H9 (cell line): ENCODE data around the gene MOB3B. TPM values are rescaled to one million over a fixed set of nuclear protein-coding genes. Genes with fewer than 3 reads are reported as not detected.

Experiments
- DNase-seq: peaks from one replicate; pipeline ENCODE4 v3.0.0-alpha.2; 2017
- H2AFZ ChIP-seq: one replicate; pipeline ENCODE4 v1.6.1; 2013; ENCODE audit warnings: mild to moderate bottlenecking, low read length, control low read depth, moderate library complexity
- H2AK5ac ChIP-seq: 2 replicates; pipeline ENCODE4 v1.6.1; 2013; ENCODE audit warnings: low read length, control low read depth, mixed read lengths; ENCODE audit not compliant: insufficient read length
- H2BK120ac ChIP-seq: one replicate; pipeline ENCODE4 v1.6.1; 2013; ENCODE audit warnings: low read depth, mild to moderate bottlenecking, low read length, control low read depth, inconsistent platforms; ENCODE audit not compliant: poor library complexity, severe bottlenecking
- H2BK12ac ChIP-seq: 2 replicates; pipeline ENCODE4 v1.6.1; 2013; ENCODE audit warnings: low read length, control low read depth, mixed read lengths, low read depth; ENCODE audit not compliant: insufficient read length
- H2BK15ac ChIP-seq: 2 replicates; pipeline ENCODE4 v1.6.1; 2013; ENCODE audit warnings: low read depth, low read length, control low read depth
- H2BK20ac ChIP-seq: one replicate; pipeline ENCODE4 v1.6.1; 2013; ENCODE audit warnings: low read depth, mild to moderate bottlenecking, low read length, control low read depth, inconsistent platforms; ENCODE audit not compliant: poor library complexity, severe bottlenecking
- H2BK5ac ChIP-seq: 2 replicates; pipeline ENCODE4 v1.6.1; 2013; ENCODE audit warnings: low read length, control low read depth, mixed read lengths; ENCODE audit not compliant: insufficient read length
- H3K14ac ChIP-seq: 2 replicates; pipeline ENCODE4 v1.6.1; 2013; ENCODE audit warnings: low read length, control low read depth; ENCODE audit not compliant: insufficient read depth
- H3K18ac ChIP-seq: 2 replicates; pipeline ENCODE4 v1.6.1; 2013; ENCODE audit warnings: low read depth, mild to moderate bottlenecking, mixed read lengths, low read length, control low read depth; ENCODE audit not compliant: insufficient read length
- H3K23ac ChIP-seq: 2 replicates; pipeline ENCODE4 v1.6.1; 2013; ENCODE audit warnings: low read length, control low read depth, mixed read lengths, low read depth; ENCODE audit not compliant: insufficient read length
- H3K23me2 ChIP-seq: 2 replicates; pipeline ENCODE4 v1.6.1; 2013; ENCODE audit warnings: low read depth, mild to moderate bottlenecking, mixed read lengths, low read length, control low read depth; ENCODE audit not compliant: insufficient read length, poor library complexity, severe bottlenecking
- H3K27ac ChIP-seq: 2 replicates; pipeline ENCODE4 v1.5.1; 2013; ENCODE audit warnings: low read length, control low read depth, mixed read lengths, low read depth; ENCODE audit not compliant: insufficient read length
- H3K27me3 ChIP-seq: 2 replicates; pipeline ENCODE4 v1.6.1; 2013; ENCODE audit warnings: low read length, control low read depth, inconsistent platforms; ENCODE audit not compliant: insufficient read depth
- H3K4ac ChIP-seq: 2 replicates; pipeline ENCODE4 v1.6.1; 2013; ENCODE audit warnings: low read depth, mild to moderate bottlenecking, control low read depth, inconsistent platforms, low read length, moderate library complexity
- H3K4me1 ChIP-seq: 2 replicates; pipeline ENCODE4 v1.6.1; 2013; ENCODE audit warnings: low read length, control low read depth, inconsistent platforms; ENCODE audit not compliant: insufficient read depth
- H3K4me2 ChIP-seq: 2 replicates; pipeline ENCODE4 v1.6.1; 2013; ENCODE audit warnings: low read length, control low read depth, mixed read lengths; ENCODE audit not compliant: insufficient read length, insufficient read depth
- H3K56ac ChIP-seq: 2 replicates; pipeline ENCODE4 v1.6.1; 2013; ENCODE audit warnings: low read depth, mild to moderate bottlenecking, mixed read lengths, low read length, control low read depth; ENCODE audit not compliant: insufficient read length
- H3K79me1 ChIP-seq: 2 replicates; pipeline ENCODE4 v1.6.1; 2013; ENCODE audit warnings: low read depth, mild to moderate bottlenecking, moderate library complexity, low read length, control low read depth, inconsistent platforms; ENCODE audit not compliant: insufficient read depth, poor library complexity, severe bottlenecking
- H3K79me2 ChIP-seq: 2 replicates; pipeline ENCODE4 v1.6.1; 2013; ENCODE audit warnings: low read length, control low read depth, inconsistent platforms; ENCODE audit not compliant: insufficient read depth
- H3K9ac ChIP-seq: 2 replicates; pipeline ENCODE4 v1.6.1; 2013; ENCODE audit warnings: low read length, control low read depth, mixed read lengths; ENCODE audit not compliant: insufficient read length; ENCODE audit errors: extremely low read depth
- H3K9me3 ChIP-seq: one replicate; pipeline ENCODE4 v1.6.1; 2013; ENCODE audit warnings: low read depth, low read length, inconsistent platforms; ENCODE audit not compliant: control insufficient read depth
- H3T11ph ChIP-seq: one replicate; pipeline ENCODE4 v1.6.1; 2013; ENCODE audit warnings: mild to moderate bottlenecking, low read length, control low read depth, inconsistent platforms
- H4K20me1 ChIP-seq: one replicate; pipeline ENCODE4 v1.6.1; 2013; ENCODE audit not compliant: control insufficient read depth, insufficient read length, insufficient read depth
- H4K5ac ChIP-seq: 2 replicates; pipeline ENCODE4 v1.6.1; 2013; ENCODE audit warnings: low read depth, mild to moderate bottlenecking, mixed read lengths, low read length, control low read depth; ENCODE audit not compliant: insufficient read length
- H4K8ac ChIP-seq: replicated peaks from 2 replicates; pipeline ENCODE4 v1.6.1; 2013; ENCODE audit warnings: low read length, control low read depth, mixed read lengths, low read depth; ENCODE audit not compliant: insufficient read length
- H4K91ac ChIP-seq: 2 replicates; pipeline ENCODE4 v1.6.1; 2013; ENCODE audit warnings: low read depth, mild to moderate bottlenecking, moderate library complexity, mixed read lengths, low read length, control low read depth; ENCODE audit not compliant: insufficient read length
- H3K27ac Mint-ChIP-seq, 3 experiments: 2 replicates in 2 of 3; 3 replicates in 1 of 3; pipeline ENCODE4 v1.8.0; 2020 to 2021; ENCODE audit warnings: mixed read lengths in 3 of 3, mild to moderate bottlenecking in 1 of 3, moderate library complexity in 1 of 3
- H3K27me3 Mint-ChIP-seq: 2 replicates; pipeline ENCODE4 v1.8.0; 2021; ENCODE audit warnings: low read depth, mild to moderate bottlenecking, moderate library complexity, mixed read lengths
- H3K36me3 Mint-ChIP-seq, 3 experiments: 2 replicates in 2 of 3; 3 replicates in 1 of 3; pipeline ENCODE4 v1.8.0; 2020 to 2021; ENCODE audit warnings: low read depth in 3 of 3, mixed read lengths in 3 of 3; ENCODE audit not compliant: insufficient read depth in 1 of 3
- H3K4me1 Mint-ChIP-seq, 2 experiments: 2 replicates each; pipeline ENCODE4 v1.8.0; 2020; ENCODE audit warnings: mixed read lengths in 2 of 2
- H3K4me3 Mint-ChIP-seq, 2 experiments: 2 replicates in 1 of 2; 3 replicates in 1 of 2; pipeline ENCODE4 v1.8.0; 2020 to 2021; ENCODE audit warnings: mild to moderate bottlenecking in 2 of 2, mixed read lengths in 2 of 2, moderate library complexity in 1 of 2
- H3K9me3 Mint-ChIP-seq, 2 experiments: 2 replicates in 1 of 2; 3 replicates in 1 of 2; pipeline ENCODE4 v1.8.0; 2020; ENCODE audit warnings: mild to moderate bottlenecking in 2 of 2, mixed read lengths in 2 of 2, moderate library complexity in 1 of 2
- WGBS: extraction: QIAGEN DNeasy Blood & Tissue Kit; methylation state at CpG from one replicate; pipeline ENCODE4 v1.1.7; 2013; ENCODE audit warnings: missing lambda C conversion rate, low lambda C conversion rate, mixed read lengths; ENCODE audit not compliant: insufficient read length; ENCODE audit errors: extremely low coverage; 5-methylcytosine and 5-hydroxymethylcytosine counted together
- total RNA-seq: library from RNA; stranded (reverse); gene quantifications from 2 replicates; pipeline ENCODE4 v1.2.1, GENCODE V29; 2021
- TF ChIP-seq, protein P1 (sequence below): fragments of 200-600 bp; sonication (generic); conservative IDR thresholded peaks from 3 replicates; pipeline ENCODE4 v1.8.0; 2021; ENCODE audit warnings: antibody characterized with exemption, mild to moderate bottlenecking

Gene MOB3B
- total RNA-seq, 1 experiment from 2014 or later: 9.8 TPM

DNA sequence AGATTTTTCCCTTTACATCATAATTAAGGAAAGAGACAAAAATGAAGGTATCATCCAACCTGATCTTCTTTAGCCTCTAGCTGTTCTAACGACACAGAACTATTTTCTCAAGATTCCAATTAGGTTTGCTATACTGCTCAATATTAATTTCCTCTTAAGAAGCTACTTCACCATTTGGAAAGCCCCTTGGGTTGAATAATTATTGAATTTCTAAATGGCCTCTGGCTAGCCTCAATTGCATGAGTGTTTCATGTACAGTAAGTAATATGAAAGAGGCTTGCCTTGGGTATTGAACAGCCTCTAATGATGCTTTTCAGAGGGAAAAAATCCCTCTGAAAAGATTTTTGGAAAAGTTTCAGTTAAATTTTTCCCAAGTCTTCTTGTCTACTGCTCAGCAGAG is 3.7 kb upstream of the MOB3B start:
- no peaks in the 10 kb centered on the region for H4K20me1 ChIP-seq
- H3K56ac ChIP-seq: no peak overlapping the region
- H3K23ac ChIP-seq: no peak overlapping the region
- no peak overlapping the region for H2BK12ac ChIP-seq
- no peak overlapping the region for H3K4ac ChIP-seq
- H2AFZ ChIP-seq: no peak overlapping the region
- H3K4me1 ChIP-seq: no peaks in the 10 kb centered on the region; the same call in 1 of the 2 replicates
- no peaks in the 10 kb centered on the region; the same call in 1 of the 2 replicates for H3K79me2 ChIP-seq
- no peak for DNase-seq
- no peak overlapping the region for H3K4me3 Mint-ChIP-seq
- no peak overlapping the region for H3T11ph ChIP-seq
- peaks cover 0 to 5% (median 0%) of the 10 kb centered on the region in 3 experiments; a peak in 1 of 7 replicates for H3K36me3 Mint-ChIP-seq
- H3K23me2 ChIP-seq: peaks cover 3% of the 10 kb centered on the region
- H3K9me3 Mint-ChIP-seq: no peaks in the 10 kb centered on the region
- no peak overlapping the region for H4K5ac ChIP-seq
- H3K4me2 ChIP-seq: no peak overlapping the region
- H3K9ac ChIP-seq: no peak overlapping the region
- no peak overlapping the region for H2AK5ac ChIP-seq
- H3K27me3 ChIP-seq: no peaks in the 10 kb centered on the region
- TF ChIP-seq, protein P1, sequence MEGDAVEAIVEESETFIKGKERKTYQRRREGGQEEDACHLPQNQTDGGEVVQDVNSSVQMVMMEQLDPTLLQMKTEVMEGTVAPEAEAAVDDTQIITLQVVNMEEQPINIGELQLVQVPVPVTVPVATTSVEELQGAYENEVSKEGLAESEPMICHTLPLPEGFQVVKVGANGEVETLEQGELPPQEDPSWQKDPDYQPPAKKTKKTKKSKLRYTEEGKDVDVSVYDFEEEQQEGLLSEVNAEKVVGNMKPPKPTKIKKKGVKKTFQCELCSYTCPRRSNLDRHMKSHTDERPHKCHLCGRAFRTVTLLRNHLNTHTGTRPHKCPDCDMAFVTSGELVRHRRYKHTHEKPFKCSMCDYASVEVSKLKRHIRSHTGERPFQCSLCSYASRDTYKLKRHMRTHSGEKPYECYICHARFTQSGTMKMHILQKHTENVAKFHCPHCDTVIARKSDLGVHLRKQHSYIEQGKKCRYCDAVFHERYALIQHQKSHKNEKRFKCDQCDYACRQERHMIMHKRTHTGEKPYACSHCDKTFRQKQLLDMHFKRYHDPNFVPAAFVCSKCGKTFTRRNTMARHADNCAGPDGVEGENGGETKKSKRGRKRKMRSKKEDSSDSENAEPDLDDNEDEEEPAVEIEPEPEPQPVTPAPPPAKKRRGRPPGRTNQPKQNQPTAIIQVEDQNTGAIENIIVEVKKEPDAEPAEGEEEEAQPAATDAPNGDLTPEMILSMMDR: no peak
- H2BK20ac ChIP-seq: no peak overlapping the region
- no peak overlapping the region for H2BK15ac ChIP-seq
- H4K8ac ChIP-seq: no peak overlapping the region
- H3K18ac ChIP-seq: no peak overlapping the region
- H2BK120ac ChIP-seq: no peak overlapping the region
- H3K27me3 Mint-ChIP-seq: no peaks in the 10 kb centered on the region; the same call in 1 of the 2 replicates
- no peak overlapping the region for H3K27ac ChIP-seq
- H3K14ac ChIP-seq: no peak overlapping the region
- H4K91ac ChIP-seq: no peak overlapping the region
- no peak overlapping the region for H3K27ac Mint-ChIP-seq
- H3K79me1 ChIP-seq: no peaks in the 10 kb centered on the region
- H2BK5ac ChIP-seq: no peak overlapping the region
- H3K9me3 ChIP-seq: no peaks in the 10 kb centered on the region
- no CpG with 5 or more reads among the region's 1 CpG for WGBS
- peaks cover 14 to 19% of the 10 kb centered on the region in 2 experiments for H3K4me1 Mint-ChIP-seq
